ENCODE measurements around the gene XIRP2. TPM values are rescaled to one million over a fixed set of nuclear protein-coding genes. Genes with fewer than 3 reads are reported as not detected.

XIRP2 gene
- total and polyA plus RNA-seq, 2 of the 8 experiments (the other 6 are each of a cell fraction or from before 2014, with no cell fraction given): 0.11 TPM; not detected in 1

GRCh38 chr2:167140330-167140729 lies 252.1 kb downstream of the XIRP2 start:
- Histone ChIP-seq H3K27ac (ENCODE audit: low read depth, low read length) (no peak overlapping the region), H4K20me1 (replicated peaks in 1 of 2; ENCODE audit: control insufficient read depth in 1 of 2, insufficient read depth in 2 of 2, low read length in 2 of 2) (no peaks in the 10 kb centered on the region), H2AK5ac (ENCODE audit: low read depth, low read length) (no peak overlapping the region), H4K91ac (replicated peaks; ENCODE audit: insufficient read length, low read length) (no peak overlapping the region), H3K9ac (replicated peaks in 1 of 4; ENCODE audit: extremely low read depth in 1 of 4, low read depth in 3 of 4, low read length in 3 of 4) (no peak overlapping the region), H3K18ac (ENCODE audit: extremely low read depth, low read length) (no peak overlapping the region), H3K4me2 (ENCODE audit: insufficient read depth in 1 of 2, low read depth in 2 of 2, low read length in 2 of 2) (no peak overlapping the region), H3K23me2 (ENCODE audit: low read depth, low read length) (no peaks in the 10 kb centered on the region), H2BK20ac (ENCODE audit: low read length) (no peak overlapping the region), H3K27me3 (replicated peaks in 1 of 4; ENCODE audit: control insufficient read depth in 3 of 4, extremely low read depth in 1 of 4, insufficient read depth in 3 of 4, low read length in 3 of 4) (no peaks in the 10 kb centered on the region), H3K4me1 (replicated peaks in 1 of 4; ENCODE audit: control insufficient read depth in 3 of 4, insufficient read depth in 4 of 4, low read length in 3 of 4) (no peaks in the 10 kb centered on the region), H3K79me1 (ENCODE audit: low read depth, low read length) (no peaks in the 10 kb centered on the region), H4K8ac (ENCODE audit: extremely low read depth, insufficient read depth, low read length) (no peak overlapping the region), H4K5ac (ENCODE audit: insufficient read length, low read depth, low read length) (no peak overlapping the region), H3K9me3 (ENCODE audit: insufficient read depth in 2 of 2, low read depth in 1 of 2, low read length in 1 of 2) (no peaks in the 10 kb centered on the region), H2BK120ac (replicated peaks; ENCODE audit: low read depth, low read length) (no peak overlapping the region), H3K4me3 (ENCODE audit: extremely low read depth in 1 of 4, insufficient read depth in 2 of 4, low read depth in 3 of 4, low read length in 4 of 4) (no peak overlapping the region), H2BK15ac (ENCODE audit: low read length) (no peak overlapping the region), H2AFZ (ENCODE audit: low read length) (no peak overlapping the region), H3K36me3 (ENCODE audit: control insufficient read depth in 2 of 4, insufficient read depth in 4 of 4, low read length in 3 of 4) (no peaks in the 10 kb centered on the region), H2BK5ac (ENCODE audit: low read depth, low read length) (no peak overlapping the region), H3K56ac (replicated peaks; ENCODE audit: insufficient read length, low read depth, low read length) (no peak overlapping the region), H3K23ac (ENCODE audit: insufficient read length) (no peak overlapping the region), H3K4ac (replicated peaks; ENCODE audit: insufficient read length, low read depth, low read length) (no peak overlapping the region), H2BK12ac (ENCODE audit: low read depth, low read length) (no peak overlapping the region), H3K14ac (ENCODE audit: insufficient read length) (no peak overlapping the region), H3K79me2 (ENCODE audit: control insufficient read depth in 1 of 2, insufficient read depth in 2 of 2, low read length in 2 of 2) (no peaks in the 10 kb centered on the region)
- POLR2A ChIA-PET (ENCODE audit: partially characterized antibody): no interaction called here
- FAIRE-seq: no peak
- DNase-seq (ENCODE audit: low read depth in 1 of 2, low spot score in 2 of 2): no peak
- CTCF ChIA-PET (ENCODE audit: partially characterized antibody): interaction anchor here (1.4 kb wide), 1 partner anchor 20 kb away, joined by 3 read pairs; no protein-coding TSS in a partner anchor
- WGBS, 2 experiments (ENCODE audit: extremely low coverage in 1 of 2, insufficient coverage in 1 of 2, insufficient read length in 1 of 2, insufficient replicate concordance in 2 of 2, low coverage in 1 of 2, low lambda C conversion rate in 2 of 2, missing lambda C conversion rate in 1 of 2): 93% methylated on average over 6 of the region's 6 CpGs; no CpG with 5 or more reads in 1 of the 2 experiments
- TF ChIP-seq MAFK (IDR thresholded peaks at IDR 0.05; ENCODE audit: low read depth, low read length) (no peak), USF2 (IDR thresholded peaks at IDR 0.05; ENCODE audit: low read length) (no peak), JUND (IDR thresholded peaks at IDR 0.05; ENCODE audit: low read length) (no peak), TEAD4 (IDR thresholded peaks at IDR 0.05; ENCODE audit: low read depth, low read length) (no peak), PHF8 (conservative IDR thresholded peaks at IDR 0.05; ENCODE audit: low read depth, low read length) (no peak), CTCF (IDR thresholded peaks at IDR 0.05; ENCODE audit: control extremely low read depth in 1 of 3, insufficient read depth in 1 of 3, low read depth in 1 of 3, low read length in 3 of 3) (no peak), POU5F1 (IDR thresholded peaks at IDR 0.05; ENCODE audit: low read depth, low read length) (no peak), EP300 (IDR thresholded peaks at IDR 0.05; ENCODE audit: borderline replicate concordance in 1 of 2, low read depth in 2 of 2, low read length in 2 of 2) (no peak), ZNF274 (IDR thresholded peaks at IDR 0.05; ENCODE audit: borderline replicate concordance, extremely low read depth, low read length) (no peak), RBBP5 (IDR thresholded peaks at IDR 0.05; ENCODE audit: borderline replicate concordance, low read depth, low read length) (no peak), BCL11A (IDR thresholded peaks at IDR 0.05; ENCODE audit: low read depth in 2 of 2, low read length in 2 of 2) (no peak)

Data from H1 (cell line).